A673 (cell line): ENCODE data around the gene FAM227B.

Source experiments
- EZH2 ChIP-seq: fragments of 200-600 bp; sonication (generic); IDR thresholded peaks from 2 replicates; pipeline ENCODE4 v1.6.1; 2017; ENCODE audit warnings: borderline replicate concordance, low read depth, mild to moderate bottlenecking, mixed read lengths, antibody characterized with exemption, low read length; ENCODE audit not compliant: poor library complexity, severe bottlenecking
- TF ChIP-seq, protein P1 (sequence below): fragments of 300-800, 200-600 bp; sonication (generic); conservative IDR thresholded peaks from 2 replicates; pipeline ENCODE4 v1.5.1; 2017; ENCODE audit warnings: low read depth, mild to moderate bottlenecking, antibody characterized with exemption, low read length, moderate library complexity, mixed read lengths

DNA sequence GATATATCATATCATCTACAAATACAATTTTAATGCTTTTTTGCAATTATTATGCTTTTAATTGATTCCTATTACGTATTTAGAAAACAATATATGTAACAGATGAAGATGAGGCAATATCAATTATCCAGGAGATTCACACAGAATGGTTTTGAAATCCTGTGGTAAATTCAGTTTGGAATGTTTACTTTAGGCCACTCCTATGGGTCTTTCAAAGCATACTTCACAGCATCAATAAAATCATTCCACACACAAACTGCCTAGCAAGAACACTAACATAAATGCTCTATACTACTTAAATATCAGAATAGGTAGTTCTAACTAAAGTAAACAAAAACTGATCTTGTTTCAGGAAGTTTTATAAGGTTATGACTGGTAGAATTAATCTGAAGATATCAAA lies 90.5 kb downstream of the FAM227B start:
- TF ChIP-seq, protein P1, sequence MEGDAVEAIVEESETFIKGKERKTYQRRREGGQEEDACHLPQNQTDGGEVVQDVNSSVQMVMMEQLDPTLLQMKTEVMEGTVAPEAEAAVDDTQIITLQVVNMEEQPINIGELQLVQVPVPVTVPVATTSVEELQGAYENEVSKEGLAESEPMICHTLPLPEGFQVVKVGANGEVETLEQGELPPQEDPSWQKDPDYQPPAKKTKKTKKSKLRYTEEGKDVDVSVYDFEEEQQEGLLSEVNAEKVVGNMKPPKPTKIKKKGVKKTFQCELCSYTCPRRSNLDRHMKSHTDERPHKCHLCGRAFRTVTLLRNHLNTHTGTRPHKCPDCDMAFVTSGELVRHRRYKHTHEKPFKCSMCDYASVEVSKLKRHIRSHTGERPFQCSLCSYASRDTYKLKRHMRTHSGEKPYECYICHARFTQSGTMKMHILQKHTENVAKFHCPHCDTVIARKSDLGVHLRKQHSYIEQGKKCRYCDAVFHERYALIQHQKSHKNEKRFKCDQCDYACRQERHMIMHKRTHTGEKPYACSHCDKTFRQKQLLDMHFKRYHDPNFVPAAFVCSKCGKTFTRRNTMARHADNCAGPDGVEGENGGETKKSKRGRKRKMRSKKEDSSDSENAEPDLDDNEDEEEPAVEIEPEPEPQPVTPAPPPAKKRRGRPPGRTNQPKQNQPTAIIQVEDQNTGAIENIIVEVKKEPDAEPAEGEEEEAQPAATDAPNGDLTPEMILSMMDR, result no peak
- no peak for TF ChIP-seq EZH2
